ENCODE results near the gene MRGPRF. TPM values are rescaled to one million over a fixed set of nuclear protein-coding genes. Genes with fewer than 3 reads are reported as not detected.

MRGPRF gene
- total RNA-seq, 4 donors from 2014 or later, result 4.2 to 21.9 (median 5.2) TPM

GRCh38 chr11:68959465-68960293 lies 53.4 kb downstream of the MRGPRF start:
- no peak overlapping the region for H3K27ac ChIP-seq
- peaks cover 0 to 19% (median 0%) of the 10 kb centered on the region in 4 donors for H3K4me1 ChIP-seq
- H3K9me3 ChIP-seq, result no peaks in the 10 kb centered on the region
- no peak overlapping the region for H3K4me3 ChIP-seq
- no peaks in the 10 kb centered on the region for H3K36me3 ChIP-seq
- H3K27me3 ChIP-seq, result no peaks in the 10 kb centered on the region
- no peak for TF ChIP-seq POLR2A (IDR thresholded peaks at IDR 0.05)
- TF ChIP-seq, protein P1, sequence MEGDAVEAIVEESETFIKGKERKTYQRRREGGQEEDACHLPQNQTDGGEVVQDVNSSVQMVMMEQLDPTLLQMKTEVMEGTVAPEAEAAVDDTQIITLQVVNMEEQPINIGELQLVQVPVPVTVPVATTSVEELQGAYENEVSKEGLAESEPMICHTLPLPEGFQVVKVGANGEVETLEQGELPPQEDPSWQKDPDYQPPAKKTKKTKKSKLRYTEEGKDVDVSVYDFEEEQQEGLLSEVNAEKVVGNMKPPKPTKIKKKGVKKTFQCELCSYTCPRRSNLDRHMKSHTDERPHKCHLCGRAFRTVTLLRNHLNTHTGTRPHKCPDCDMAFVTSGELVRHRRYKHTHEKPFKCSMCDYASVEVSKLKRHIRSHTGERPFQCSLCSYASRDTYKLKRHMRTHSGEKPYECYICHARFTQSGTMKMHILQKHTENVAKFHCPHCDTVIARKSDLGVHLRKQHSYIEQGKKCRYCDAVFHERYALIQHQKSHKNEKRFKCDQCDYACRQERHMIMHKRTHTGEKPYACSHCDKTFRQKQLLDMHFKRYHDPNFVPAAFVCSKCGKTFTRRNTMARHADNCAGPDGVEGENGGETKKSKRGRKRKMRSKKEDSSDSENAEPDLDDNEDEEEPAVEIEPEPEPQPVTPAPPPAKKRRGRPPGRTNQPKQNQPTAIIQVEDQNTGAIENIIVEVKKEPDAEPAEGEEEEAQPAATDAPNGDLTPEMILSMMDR (IDR thresholded peaks at IDR 0.05), result no peak
- peak in 1 of 3 donors; percentile 24 for DNase-seq

GRCh38 chr11:68958211-68958610 lies 54.8 kb downstream of the MRGPRF start:
- no peak for DNase-seq
- Histone ChIP-seq H3K4me3 (no peak overlapping the region), H3K36me3 (no peaks in the 10 kb centered on the region), H3K9me3 (no peaks in the 10 kb centered on the region), H3K27ac (no peak overlapping the region), H3K27me3 (no peaks in the 10 kb centered on the region), H3K4me1 (peaks cover 0 to 19% (median 0%) of the 10 kb centered on the region in 4 donors)
- TF ChIP-seq POLR2A (IDR thresholded peaks at IDR 0.05), result no peak
- TF ChIP-seq, protein P1 (IDR thresholded peaks at IDR 0.05), result no peak

DNA sequence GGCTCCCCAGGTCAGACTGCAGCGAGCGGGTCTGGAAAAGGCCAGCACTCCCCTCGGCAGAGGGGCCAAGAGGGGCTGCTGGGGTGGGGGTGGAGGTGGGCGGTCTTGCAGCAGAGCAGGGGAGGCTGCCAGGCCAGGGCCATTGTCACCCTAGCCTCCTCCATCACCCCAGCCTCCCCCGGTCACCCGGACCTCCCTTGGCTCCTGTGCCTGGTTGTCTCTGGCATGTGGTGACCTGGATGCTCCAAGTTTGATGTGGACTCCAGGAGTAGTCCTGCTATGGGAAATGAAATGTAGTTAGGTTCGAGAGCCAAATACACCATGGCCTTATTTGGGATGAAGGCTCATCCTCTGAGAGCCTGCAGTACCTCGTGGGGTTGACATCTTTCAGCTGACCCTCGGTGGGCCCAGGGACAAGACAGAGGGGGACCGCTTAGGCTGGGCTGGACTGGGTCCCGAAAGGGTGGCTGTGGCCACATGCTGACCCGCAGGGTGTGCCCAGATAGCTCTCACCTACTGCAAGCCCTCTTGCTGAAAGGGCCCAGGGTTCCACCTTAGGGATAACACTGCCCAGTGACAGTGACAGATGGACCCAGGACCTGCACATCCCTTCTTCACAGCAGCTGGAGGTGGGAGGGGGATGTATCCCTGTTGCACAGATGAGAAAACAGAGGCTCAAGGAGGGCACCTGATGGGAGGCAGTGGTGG lies 56.3 kb downstream of the MRGPRF start:
- no peaks in the 10 kb centered on the region for H3K27me3 ChIP-seq
- TF ChIP-seq, protein P1 (IDR thresholded peaks at IDR 0.05), result no peak
- no peak for TF ChIP-seq POLR2A (IDR thresholded peaks at IDR 0.05)
- no peak overlapping the region for H3K4me3 ChIP-seq
- H3K27ac ChIP-seq, result peak overlapping the region in 1 of 4 donors; percentile 35
- peaks cover 0 to 19% (median 0%) of the 10 kb centered on the region in 4 donors for H3K4me1 ChIP-seq
- H3K9me3 ChIP-seq, result no peaks in the 10 kb centered on the region
- no peaks in the 10 kb centered on the region for H3K36me3 ChIP-seq
- DNase-seq, result no peak

GRCh38 chr11:68956142-68956541 lies 56.9 kb downstream of the MRGPRF start:
- Histone ChIP-seq H3K36me3 (no peaks in the 10 kb centered on the region), H3K27ac (peak overlapping the region in 1 of 4 donors; percentile 35), H3K27me3 (no peaks in the 10 kb centered on the region), H3K4me3 (no peak overlapping the region), H3K4me1 (peaks cover 0 to 19% (median 0%) of the 10 kb centered on the region in 4 donors), H3K9me3 (no peaks in the 10 kb centered on the region)
- no peak for DNase-seq
- TF ChIP-seq, protein P1 (IDR thresholded peaks at IDR 0.05), result peak in 1 of 6 experiments; percentile 26
- no peak for TF ChIP-seq POLR2A (IDR thresholded peaks at IDR 0.05)

GRCh38 chr11:68955607-68955958 lies 57.5 kb downstream of the MRGPRF start:
- Histone ChIP-seq H3K27me3 (no peaks in the 10 kb centered on the region), H3K9me3 (no peaks in the 10 kb centered on the region), H3K4me1 (peaks cover 0 to 19% (median 0%) of the 10 kb centered on the region in 4 donors), H3K36me3 (no peaks in the 10 kb centered on the region), H3K4me3 (no peak overlapping the region), H3K27ac (peak overlapping the region in 2 of 4 donors; percentile 5 to 44)
- DNase-seq, result no peak
- no peak for TF ChIP-seq POLR2A (IDR thresholded peaks at IDR 0.05)
- TF ChIP-seq, protein P1 (IDR thresholded peaks at IDR 0.05), result no peak

Measured in Peyer's patch (tissue), 4 donors.